ENCODE measurements around the gene EDIL3.

GRCh38 chr5:83972236-83972635, 412.4 kb downstream of the EDIL3 start:
- no peak for TF ChIP-seq SP1 (IDR thresholded peaks at IDR 0.05; ENCODE audit: low read depth, low read length)
- TF ChIP-seq SIN3A (conservative IDR thresholded peaks at IDR 0.05 in 1 of 2, IDR thresholded peaks at IDR 0.05 in 1 of 2; ENCODE audit: low read depth in 1 of 2, low read length in 2 of 2) = no peak
- TF ChIP-seq CTCF (IDR thresholded peaks at IDR 0.05; ENCODE audit: control extremely low read depth in 1 of 3, insufficient read depth in 1 of 3, low read depth in 1 of 3, low read length in 3 of 3) = no peak
- no peak for TF ChIP-seq RAD21 (IDR thresholded peaks at IDR 0.05 in 1 of 2, conservative IDR thresholded peaks at IDR 0.05 in 1 of 2; ENCODE audit: low read depth in 2 of 2, low read length in 2 of 2)
- no peak for TF ChIP-seq SRF (IDR thresholded peaks at IDR 0.05; ENCODE audit: low read depth, low read length)
- no peak for TF ChIP-seq POLR2A (IDR thresholded peaks at IDR 0.05; ENCODE audit: control extremely low read depth in 1 of 2, low read depth in 2 of 2, low read length in 2 of 2)
- TF ChIP-seq, protein P1, sequence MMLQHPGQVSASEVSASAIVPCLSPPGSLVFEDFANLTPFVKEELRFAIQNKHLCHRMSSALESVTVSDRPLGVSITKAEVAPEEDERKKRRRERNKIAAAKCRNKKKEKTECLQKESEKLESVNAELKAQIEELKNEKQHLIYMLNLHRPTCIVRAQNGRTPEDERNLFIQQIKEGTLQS (IDR thresholded peaks at IDR 0.05; ENCODE audit: insufficient read depth, low read depth, low read length) = no peak
- no peak for TF ChIP-seq TCF12 (IDR thresholded peaks at IDR 0.05; ENCODE audit: low read depth, low read length)
- no peak for TF ChIP-seq EP300 (IDR thresholded peaks at IDR 0.05; ENCODE audit: borderline replicate concordance in 1 of 2, low read depth in 2 of 2, low read length in 2 of 2)

Data from H1 (cell line).